Neural cell (in vitro differentiated cells): ENCODE data around the gene IL25. TPM values are rescaled to one million over a fixed set of nuclear protein-coding genes. Genes with fewer than 3 reads are reported as not detected.
"Not testable (repeated sequence)": the region's sequence is repeated elsewhere in the genome, so short reads cannot be mapped to it uniquely, and the experiment has no call there.

ENCODE experiments used
- H2AFZ ChIP-seq: fragments of 200-600, 300-800 bp; sonication (generic), shearing (Covaris generic); 2 replicates; pipeline ENCODE4 v1.6.0; 2014; ENCODE audit warnings: low read depth, mild to moderate bottlenecking, antibody characterized with exemption, low read length, moderate library complexity
- H3F3A ChIP-seq: fragments of 200-600 bp; shearing (Covaris generic); 2 replicates; pipeline ENCODE4 v1.6.1; 2016; ENCODE audit warnings: mild to moderate bottlenecking, moderate library complexity, mixed read lengths, antibody characterized with exemption, low read length; ENCODE audit not compliant: insufficient read depth, poor library complexity, severe bottlenecking
- H3K27ac ChIP-seq: fragments of 200-600, 300-800 bp; sonication (generic), shearing (Covaris generic); 2 replicates; pipeline ENCODE4 v1.5.1; 2014; ENCODE audit warnings: mild to moderate bottlenecking, low read length, moderate library complexity
- H3K27me3 ChIP-seq: fragments of 300-800, 200-600 bp; sonication (generic), shearing (Covaris generic); 2 replicates; pipeline ENCODE4 v1.6.0; 2014; ENCODE audit warnings: mild to moderate bottlenecking, low read depth, low read length, moderate library complexity; ENCODE audit not compliant: insufficient read depth
- H3K36me3 ChIP-seq: fragments of 300-800, 200-600 bp; sonication (generic), shearing (Covaris generic); 2 replicates; pipeline ENCODE4 v1.5.1; 2014; ENCODE audit warnings: mild to moderate bottlenecking, antibody characterized with exemption, low read length, moderate library complexity; ENCODE audit not compliant: insufficient read depth
- H3K4me2 ChIP-seq: fragments of 300-800, 200-600 bp; sonication (generic), shearing (Covaris generic); 2 replicates; pipeline ENCODE4 v1.6.0; 2014; ENCODE audit warnings: mild to moderate bottlenecking, low read length
- H3K4me3 ChIP-seq: fragments of 300-800, 200-600 bp; sonication (generic), shearing (Covaris generic); 2 replicates; pipeline ENCODE4 v1.5.1; 2014; ENCODE audit warnings: mild to moderate bottlenecking, low read length, moderate library complexity
- H3K79me2 ChIP-seq: fragments of 200-600 bp; shearing (Covaris generic); replicated peaks from 2 replicates; pipeline ENCODE4 v1.6.0; 2014; ENCODE audit warnings: mild to moderate bottlenecking, low read length, moderate library complexity; ENCODE audit not compliant: insufficient read depth
- H3K9ac ChIP-seq: fragments of 300-800, 200-600 bp; sonication (generic), shearing (Covaris generic); 2 replicates; pipeline ENCODE4 v1.6.1; 2016; ENCODE audit warnings: mild to moderate bottlenecking, low read length, mixed read lengths
- H3K9me2 ChIP-seq: fragments of 200-600 bp; shearing (Covaris generic); 2 replicates; pipeline ENCODE4 v1.6.1; 2016; ENCODE audit warnings: mild to moderate bottlenecking, low read length, mixed read lengths; ENCODE audit not compliant: insufficient read depth
- H3K9me3 ChIP-seq: fragments of 200-600, 300-800 bp; sonication (generic), shearing (Covaris generic); 2 replicates; pipeline ENCODE4 v1.6.1; 2016; ENCODE audit warnings: mild to moderate bottlenecking, mixed run types, low read length, moderate library complexity, mixed read lengths
- H4K20me1 ChIP-seq: fragments of 200-600 bp; shearing (Covaris generic); 2 replicates; pipeline ENCODE4 v1.6.1; 2016; ENCODE audit warnings: mild to moderate bottlenecking, mixed run types; ENCODE audit not compliant: insufficient read depth
- EP300 ChIP-seq: fragments of 450-650 bp; conservative IDR thresholded peaks from 2 replicates; pipeline ENCODE4 v1.6.1; 2014; ENCODE audit warnings: antibody characterized with exemption, mild to moderate bottlenecking, moderate library complexity; ENCODE audit not compliant: poor library complexity, severe bottlenecking
- EZH2 ChIP-seq: fragments of 200-600, 300-800 bp; shearing (Covaris generic), sonication (generic); IDR thresholded peaks from 2 replicates; pipeline ENCODE4 v1.6.1; 2014; ENCODE audit warnings: antibody characterized with exemption, low read length, borderline replicate concordance, mild to moderate bottlenecking; ENCODE audit not compliant: insufficient read depth, poor library complexity, severe bottlenecking
- MXI1 ChIP-seq: fragments of 450-650 bp; conservative IDR thresholded peaks from 2 replicates; pipeline ENCODE4 v1.6.1; 2014; ENCODE audit warnings: antibody characterized with exemption, mild to moderate bottlenecking; ENCODE audit not compliant: poor library complexity, severe bottlenecking
- POLR2AphosphoS5 ChIP-seq: IDR thresholded peaks from 2 replicates; pipeline ENCODE4 v1.6.1; 2012
- RAD21 ChIP-seq: fragments of 450-650 bp; conservative IDR thresholded peaks from 2 replicates; pipeline ENCODE4 v1.6.1; 2014; ENCODE audit warnings: antibody characterized with exemption, mild to moderate bottlenecking, moderate library complexity
- SMC3 ChIP-seq: fragments of 450-650 bp; conservative IDR thresholded peaks from 2 replicates; pipeline ENCODE4 v1.6.1; 2014; ENCODE audit warnings: antibody characterized with exemption, mild to moderate bottlenecking, moderate library complexity; ENCODE audit not compliant: poor library complexity
- TAF1 ChIP-seq: IDR thresholded peaks from 2 replicates; pipeline ENCODE4 v1.6.1; 2012; ENCODE audit warnings: low read depth
- polyA plus RNA-seq: library from polyadenylated mRNA; depleted of rRNA; stranded (reverse); fragments of >200 nt; gene quantifications from 2 replicates; pipeline ENCODE4 v1.2.3, GENCODE V29; 2014
- TF ChIP-seq, protein P1 (sequence below): fragments of 450-650 bp; IDR thresholded peaks from 2 replicates; pipeline ENCODE4 v1.5.1; 2014; ENCODE audit warnings: antibody characterized with exemption, mild to moderate bottlenecking, moderate library complexity; ENCODE audit not compliant: poor library complexity, severe bottlenecking
- TF ChIP-seq, protein P2 (sequence below): IDR thresholded peaks from 2 replicates; pipeline ENCODE4 v1.6.1; 2012; ENCODE audit warnings: borderline replicate concordance

IL25 gene
- polyA plus RNA-seq, 1 donor from 2014 or later: not detected

DNA sequence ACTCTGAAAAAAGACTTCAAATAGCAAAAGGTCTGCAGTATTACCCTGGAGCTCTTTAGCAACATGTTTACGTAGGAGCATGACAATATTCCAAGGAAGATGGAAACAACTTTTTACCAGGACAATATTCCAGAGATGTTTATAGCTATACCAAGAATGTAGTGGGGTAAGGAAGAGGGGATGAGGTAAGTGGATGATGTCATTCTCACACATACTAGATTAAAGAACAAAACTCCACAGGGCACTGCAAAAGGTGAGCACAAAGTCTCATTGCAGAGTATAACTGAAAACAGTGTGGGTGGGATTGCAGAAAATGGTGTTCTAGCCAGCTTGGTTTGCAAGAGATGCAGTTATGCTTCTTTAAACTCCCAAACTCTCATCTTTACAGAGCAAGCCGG lies 12.6 kb downstream of the IL25 start:
- no peak overlapping the region for H3K4me2 ChIP-seq
- H3K9me2 ChIP-seq: no peaks in the 10 kb centered on the region
- H3K9ac ChIP-seq: no peak overlapping the region
- no peaks in the 10 kb centered on the region for H3K27me3 ChIP-seq
- no peak overlapping the region for H3K27ac ChIP-seq
- TF ChIP-seq EZH2 (no peak), MXI1 (no peak), TAF1 (no peak), EP300 (no peak), POLR2AphosphoS5 (no peak), RAD21 (no peak), SMC3 (no peak)
- TF ChIP-seq, protein P1, sequence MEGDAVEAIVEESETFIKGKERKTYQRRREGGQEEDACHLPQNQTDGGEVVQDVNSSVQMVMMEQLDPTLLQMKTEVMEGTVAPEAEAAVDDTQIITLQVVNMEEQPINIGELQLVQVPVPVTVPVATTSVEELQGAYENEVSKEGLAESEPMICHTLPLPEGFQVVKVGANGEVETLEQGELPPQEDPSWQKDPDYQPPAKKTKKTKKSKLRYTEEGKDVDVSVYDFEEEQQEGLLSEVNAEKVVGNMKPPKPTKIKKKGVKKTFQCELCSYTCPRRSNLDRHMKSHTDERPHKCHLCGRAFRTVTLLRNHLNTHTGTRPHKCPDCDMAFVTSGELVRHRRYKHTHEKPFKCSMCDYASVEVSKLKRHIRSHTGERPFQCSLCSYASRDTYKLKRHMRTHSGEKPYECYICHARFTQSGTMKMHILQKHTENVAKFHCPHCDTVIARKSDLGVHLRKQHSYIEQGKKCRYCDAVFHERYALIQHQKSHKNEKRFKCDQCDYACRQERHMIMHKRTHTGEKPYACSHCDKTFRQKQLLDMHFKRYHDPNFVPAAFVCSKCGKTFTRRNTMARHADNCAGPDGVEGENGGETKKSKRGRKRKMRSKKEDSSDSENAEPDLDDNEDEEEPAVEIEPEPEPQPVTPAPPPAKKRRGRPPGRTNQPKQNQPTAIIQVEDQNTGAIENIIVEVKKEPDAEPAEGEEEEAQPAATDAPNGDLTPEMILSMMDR: no peak
- TF ChIP-seq, protein P2, sequence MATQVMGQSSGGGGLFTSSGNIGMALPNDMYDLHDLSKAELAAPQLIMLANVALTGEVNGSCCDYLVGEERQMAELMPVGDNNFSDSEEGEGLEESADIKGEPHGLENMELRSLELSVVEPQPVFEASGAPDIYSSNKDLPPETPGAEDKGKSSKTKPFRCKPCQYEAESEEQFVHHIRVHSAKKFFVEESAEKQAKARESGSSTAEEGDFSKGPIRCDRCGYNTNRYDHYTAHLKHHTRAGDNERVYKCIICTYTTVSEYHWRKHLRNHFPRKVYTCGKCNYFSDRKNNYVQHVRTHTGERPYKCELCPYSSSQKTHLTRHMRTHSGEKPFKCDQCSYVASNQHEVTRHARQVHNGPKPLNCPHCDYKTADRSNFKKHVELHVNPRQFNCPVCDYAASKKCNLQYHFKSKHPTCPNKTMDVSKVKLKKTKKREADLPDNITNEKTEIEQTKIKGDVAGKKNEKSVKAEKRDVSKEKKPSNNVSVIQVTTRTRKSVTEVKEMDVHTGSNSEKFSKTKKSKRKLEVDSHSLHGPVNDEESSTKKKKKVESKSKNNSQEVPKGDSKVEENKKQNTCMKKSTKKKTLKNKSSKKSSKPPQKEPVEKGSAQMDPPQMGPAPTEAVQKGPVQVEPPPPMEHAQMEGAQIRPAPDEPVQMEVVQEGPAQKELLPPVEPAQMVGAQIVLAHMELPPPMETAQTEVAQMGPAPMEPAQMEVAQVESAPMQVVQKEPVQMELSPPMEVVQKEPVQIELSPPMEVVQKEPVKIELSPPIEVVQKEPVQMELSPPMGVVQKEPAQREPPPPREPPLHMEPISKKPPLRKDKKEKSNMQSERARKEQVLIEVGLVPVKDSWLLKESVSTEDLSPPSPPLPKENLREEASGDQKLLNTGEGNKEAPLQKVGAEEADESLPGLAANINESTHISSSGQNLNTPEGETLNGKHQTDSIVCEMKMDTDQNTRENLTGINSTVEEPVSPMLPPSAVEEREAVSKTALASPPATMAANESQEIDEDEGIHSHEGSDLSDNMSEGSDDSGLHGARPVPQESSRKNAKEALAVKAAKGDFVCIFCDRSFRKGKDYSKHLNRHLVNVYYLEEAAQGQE: no peak
- H2AFZ ChIP-seq: no peak overlapping the region
- H3K9me3 ChIP-seq: no peaks in the 10 kb centered on the region
- no peaks in the 10 kb centered on the region for H3K36me3 ChIP-seq
- no peaks in the 10 kb centered on the region for H3F3A ChIP-seq
- no peaks in the 10 kb centered on the region for H3K79me2 ChIP-seq
- no peak overlapping the region for H3K4me3 ChIP-seq
- H4K20me1 ChIP-seq: no peaks in the 10 kb centered on the region

DNA sequence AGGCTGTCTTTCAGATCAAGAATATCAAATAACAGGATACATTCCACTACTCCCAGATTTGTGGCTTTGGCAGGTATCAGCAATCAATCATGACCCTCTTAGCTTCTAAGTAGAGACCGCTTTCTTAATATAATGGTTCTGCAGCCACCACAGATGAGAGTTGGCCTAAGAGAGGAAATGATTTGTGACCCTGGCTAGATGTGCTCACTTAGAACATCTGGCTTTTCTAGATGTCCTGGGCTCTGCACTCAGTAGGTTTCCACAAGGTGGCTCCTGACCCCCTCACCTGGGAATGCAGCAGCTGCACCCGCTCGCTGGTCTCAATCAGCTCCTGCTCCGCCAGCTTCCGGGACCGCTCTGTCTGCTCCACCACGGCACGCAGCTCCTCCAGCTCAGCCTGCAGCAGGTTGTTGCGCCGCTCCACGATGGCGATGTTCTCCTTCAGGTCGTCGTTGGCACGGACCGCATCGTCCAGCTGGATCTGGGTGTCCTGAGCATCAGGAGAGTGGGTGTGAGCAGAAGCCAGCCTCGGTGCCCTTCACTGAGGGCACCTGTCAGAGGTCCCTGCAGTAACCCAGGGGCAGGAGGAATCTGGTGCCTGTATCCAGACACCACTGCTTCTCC lies 13.1 kb downstream of the IL25 start:
- Histone ChIP-seq H3K27me3 (no peaks in the 10 kb centered on the region), H3K79me2 (no peaks in the 10 kb centered on the region), H3K4me3 (no peak overlapping the region), H3K9me3 (no peaks in the 10 kb centered on the region), H3F3A (no peaks in the 10 kb centered on the region), H4K20me1 (no peaks in the 10 kb centered on the region), H3K4me2 (no peak overlapping the region), H2AFZ (no peak overlapping the region), H3K9ac (no peak overlapping the region), H3K9me2 (no peaks in the 10 kb centered on the region), H3K36me3 (no peaks in the 10 kb centered on the region), H3K27ac (no peak overlapping the region)
- TF ChIP-seq TAF1 (no peak), MXI1 (no peak), EZH2 (no peak), SMC3 (no peak), RAD21 (no peak), POLR2AphosphoS5 (no peak), EP300 (no peak)
- TF ChIP-seq, protein P1: no peak
- TF ChIP-seq, protein P2: no peak

DNA sequence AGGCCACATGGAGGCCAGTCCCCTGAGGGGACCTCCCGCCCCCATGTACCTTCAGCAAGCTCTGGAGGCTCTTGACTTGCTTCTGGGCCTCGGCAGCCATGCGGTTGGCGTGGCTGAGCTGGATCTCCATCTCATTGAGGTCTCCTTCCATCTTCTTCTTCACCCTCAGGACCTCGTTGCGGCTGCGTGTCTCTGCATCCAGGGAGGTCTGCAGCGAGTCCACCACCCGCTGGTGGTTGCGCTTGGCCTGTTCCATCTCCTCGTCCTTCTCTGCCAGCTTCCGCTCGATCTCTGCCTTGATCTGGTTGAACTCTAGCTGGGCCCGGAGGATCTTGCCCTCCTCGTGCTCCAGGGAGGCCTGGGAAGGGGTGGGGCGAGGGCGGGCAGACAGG lies 13.7 kb downstream of the IL25 start:
- H3K9me3 ChIP-seq, H3K79me2 ChIP-seq, H3F3A ChIP-seq, H3K27me3 ChIP-seq, H3K4me3 ChIP-seq, H3K27ac ChIP-seq, H2AFZ ChIP-seq, H3K9ac ChIP-seq, H3K4me2 ChIP-seq, H3K36me3 ChIP-seq, H4K20me1 ChIP-seq, H3K9me2 ChIP-seq: not testable (repeated sequence)
